OCI-LY7 (cell line): ENCODE data around the gene POSTN. TPM values are rescaled to one million over a fixed set of nuclear protein-coding genes. Genes with fewer than 3 reads are reported as not detected.

Experiments
- BruUV-seq: library from RNA; stranded (reverse); fragments of 400-500 nt; replicated peaks from 2 replicates; lab custom pipeline; 2021; lab: Mats Ljungman, UMichigan
- CTCF ChIA-PET: fragments of 300-600 bp; sonication (Branson Sonifier 250); formaldehyde crosslinking; loops from one replicate; lab custom pipeline; 2022; ENCODE audit warnings: antibody characterized with exemption; ENCODE audit not compliant: unreplicated experiment; lab: Charles Lee
- POLR2A ChIA-PET: fragments of 300-600 bp; sonication (Branson Sonifier 250); formaldehyde crosslinking; loops from one replicate; lab custom pipeline; 2022; ENCODE audit warnings: antibody characterized with exemption; lab: Charles Lee
- DNase-seq: peaks from one replicate; pipeline ENCODE4 v3.0.0-alpha.2; 2015; ENCODE audit warnings: low spot score
- H2AFZ ChIP-seq: fragments of 200-600 bp; sonication (generic), shearing (Covaris generic); 2 replicates; pipeline ENCODE4 v1.6.1; 2014; ENCODE audit warnings: mild to moderate bottlenecking, antibody characterized with exemption, low read length, moderate library complexity
- H3K27ac ChIP-seq: fragments of 200-600 bp; sonication (generic); 2 replicates; pipeline ENCODE4 v1.5.1; 2014; ENCODE audit warnings: mixed run types, low read depth, mild to moderate bottlenecking, moderate library complexity, low read length, inconsistent platforms; ENCODE audit not compliant: poor library complexity, severe bottlenecking
- H3K36me3 ChIP-seq: fragments of 200-600 bp; sonication (generic); 2 replicates; pipeline ENCODE4 v1.6.1; 2014; ENCODE audit warnings: mild to moderate bottlenecking, antibody characterized with exemption, low read length, moderate library complexity, mixed read lengths; ENCODE audit not compliant: insufficient read depth
- H3K4me1 ChIP-seq: fragments of 200-600 bp; sonication (generic); 2 replicates; pipeline ENCODE4 v1.5.1; 2014; ENCODE audit warnings: mild to moderate bottlenecking, low read length; ENCODE audit not compliant: insufficient read depth, poor library complexity, severe bottlenecking
- H3K4me2 ChIP-seq: fragments of 200-600 bp; sonication (generic); 2 replicates; pipeline ENCODE4 v1.6.1; 2014; ENCODE audit warnings: mild to moderate bottlenecking, low read length
- H3K4me3 ChIP-seq: fragments of 200-600 bp; sonication (generic); 2 replicates; pipeline ENCODE4 v1.5.1; 2014; ENCODE audit warnings: mild to moderate bottlenecking, low read depth, low read length; ENCODE audit not compliant: poor library complexity, severe bottlenecking
- H3K79me2 ChIP-seq: fragments of 200-600 bp; sonication (generic); 2 replicates; pipeline ENCODE4 v1.6.1; 2016; ENCODE audit warnings: low read depth, mild to moderate bottlenecking, low read length, moderate library complexity, mixed read lengths; ENCODE audit not compliant: insufficient read depth
- H3K9me2 ChIP-seq: fragments of 200-600 bp; sonication (generic); 2 replicates; pipeline ENCODE4 v1.6.1; 2016; ENCODE audit warnings: mild to moderate bottlenecking, low read length, mixed read lengths; ENCODE audit not compliant: insufficient read depth
- H3K9me3 ChIP-seq: fragments of 200-600 bp; sonication (generic); 2 replicates; pipeline ENCODE4 v1.6.1; 2014; ENCODE audit warnings: mild to moderate bottlenecking, mixed run types, low read length, mixed read lengths
- H4K20me1 ChIP-seq: fragments of 200-600 bp; sonication (generic); 2 replicates; pipeline ENCODE4 v1.6.1; 2014; ENCODE audit warnings: mild to moderate bottlenecking, antibody characterized with exemption, low read length, moderate library complexity, mixed read lengths; ENCODE audit not compliant: insufficient read depth
- CTCF ChIP-seq: fragments of 200-600 bp; sonication (generic); conservative IDR thresholded peaks from 2 replicates; pipeline ENCODE4 v1.5.1; 2014; ENCODE audit warnings: mild to moderate bottlenecking, antibody characterized with exemption, low read length, moderate library complexity, mixed read lengths
- EZH2phosphoT487 ChIP-seq: fragments of 200-600 bp; sonication (generic); IDR thresholded peaks from 2 replicates; pipeline ENCODE4 v1.6.1; 2018; ENCODE audit warnings: low read depth, borderline replicate concordance, mild to moderate bottlenecking, mixed run types, antibody characterized with exemption, low read length, moderate library complexity, mixed read lengths
- intact Hi-C: fragments of 100-400 bp; cut with micrococcal nuclease; formaldehyde crosslinking; loops from one replicate; pipeline ENCODE4 v1.10.0; 2022; ENCODE audit not compliant: unreplicated experiment
- total RNA-seq, 2 experiments: library from RNA; depleted of rRNA in 1 of 2; stranded (reverse); fragments of >200 nt in 1 of 2; shearing (Covaris generic) in 1 of 2; gene quantifications; 2 replicates each; pipeline ENCODE4 v1.2.3, GENCODE V29; 2014 to 2022

POSTN gene
- total RNA-seq, 2 experiments from 2014 or later, result not detected

- H3K79me2 ChIP-seq, result no peaks in the 10 kb centered on the region
- peak; percentile 1 for DNase-seq
- peak; percentile 74 for TF ChIP-seq CTCF
- TF ChIP-seq EZH2phosphoT487, result no peak
- ChIA-PET CTCF (no interaction called here), POLR2A (interaction anchor here (0.7 kb wide), 1 partner anchor 585 kb away, joined by 3 read pairs; no protein-coding TSS in a partner anchor)
- intact Hi-C loops, result loop anchor here (10.0 kb wide), 2 partner anchors 304 to 504 kb away; partner anchors contain the start of gene CSNK1A1L
- BruUV-seq, result no TSS peak
- no peaks in the 10 kb centered on the region for H3K9me2 ChIP-seq
- no peaks in the 10 kb centered on the region for H3K4me1 ChIP-seq
- no peak overlapping the region for H3K27ac ChIP-seq
- no peak overlapping the region for H3K4me3 ChIP-seq
- no peaks in the 10 kb centered on the region for H3K9me3 ChIP-seq
- H3K36me3 ChIP-seq, result no peaks in the 10 kb centered on the region
- H2AFZ ChIP-seq, result no peak overlapping the region
- H4K20me1 ChIP-seq, result no peaks in the 10 kb centered on the region
- H3K4me2 ChIP-seq, result no peak overlapping the region
Measured at GRCh38 chr13:37608750-37609339, 10.3 kb upstream of the POSTN start.

- intact Hi-C loops, result loop anchor here (5.0 to 10.0 kb wide), 3 partner anchors 298 to 531 kb away; partner anchors contain the start of gene CSNK1A1L
- H3K9me3 ChIP-seq, result no peaks in the 10 kb centered on the region
- POLR2A ChIA-PET, result interaction anchor here (0.7 kb wide), 1 partner anchor 19 kb away, joined by 3 read pairs; no protein-coding TSS in a partner anchor
- H3K79me2 ChIP-seq, result no peaks in the 10 kb centered on the region
- no TSS peak for BruUV-seq
- H4K20me1 ChIP-seq, result no peaks in the 10 kb centered on the region
- no peak overlapping the region for H2AFZ ChIP-seq
- DNase-seq, result peak; percentile 19
- TF ChIP-seq CTCF, result peak; percentile 77
- TF ChIP-seq EZH2phosphoT487, result no peak
- CTCF ChIA-PET, result no interaction called here
- H3K27ac ChIP-seq, result no peak overlapping the region
- H3K9me2 ChIP-seq, result no peaks in the 10 kb centered on the region
- H3K4me3 ChIP-seq, result no peak overlapping the region
- no peaks in the 10 kb centered on the region for H3K4me1 ChIP-seq
- no peak overlapping the region for H3K4me2 ChIP-seq
- no peaks in the 10 kb centered on the region for H3K36me3 ChIP-seq
Measured at GRCh38 chr13:37602733-37603381, 4.3 kb upstream of the POSTN start.
